ENCODE data around the gene BACH2. TPM values are rescaled to one million over a fixed set of nuclear protein-coding genes. Genes with fewer than 3 reads are reported as not detected.

The BACH2 gene
- total RNA-seq, 2 donors from 2014 or later, result 0.52 to 1.2 TPM

GRCh38 chr6:90329386-90330077 lies 32.9 kb upstream of the BACH2 start:
- Histone ChIP-seq H3K27me3 (no peaks in the 10 kb centered on the region), H3K4me3 (no peak overlapping the region), H3K9me3 (no peaks in the 10 kb centered on the region), H3K9ac (ENCODE audit: low read depth in 2 of 2, low read length in 2 of 2) (no peak overlapping the region), H3K4me1 (no peaks in the 10 kb centered on the region), H3K36me3 (no peaks in the 10 kb centered on the region), H3K27ac (no peak overlapping the region)
- intact Hi-C loops (cut with DNase I), result no loop called here
- no peak for DNase-seq
- TF ChIP-seq CTCF (IDR thresholded peaks at IDR 0.05), result no peak

- Histone ChIP-seq H3K36me3 (no peaks in the 10 kb centered on the region), H3K27me3 (no peaks in the 10 kb centered on the region), H3K9me3 (no peaks in the 10 kb centered on the region), H3K27ac (no peak overlapping the region), H3K4me1 (no peaks in the 10 kb centered on the region), H3K4me3 (no peak overlapping the region), H3K9ac (ENCODE audit: low read depth in 2 of 2, low read length in 2 of 2) (no peak overlapping the region)
- intact Hi-C loops (cut with DNase I), result no loop called here
- DNase-seq, result no peak
- no peak for TF ChIP-seq CTCF (IDR thresholded peaks at IDR 0.05)
Measured at GRCh38 chr6:90328004-90328403, 31.4 kb upstream of the BACH2 start.

GRCh38 chr6:90326404-90327057 lies 29.9 kb upstream of the BACH2 start:
- Histone ChIP-seq H3K36me3 (no peaks in the 10 kb centered on the region), H3K4me1 (no peaks in the 10 kb centered on the region), H3K9ac (ENCODE audit: low read depth in 2 of 2, low read length in 2 of 2) (no peak overlapping the region), H3K27ac (no peak overlapping the region), H3K27me3 (no peaks in the 10 kb centered on the region), H3K4me3 (no peak overlapping the region), H3K9me3 (no peaks in the 10 kb centered on the region)
- no peak for DNase-seq
- TF ChIP-seq CTCF (IDR thresholded peaks at IDR 0.05), result no peak
- intact Hi-C loops (cut with DNase I), result no loop called here

GRCh38 chr6:90323706-90324105 lies 27.1 kb upstream of the BACH2 start:
- intact Hi-C loops (cut with DNase I), result no loop called here
- H3K9ac ChIP-seq (ENCODE audit: low read depth in 2 of 2, low read length in 2 of 2), result no peak overlapping the region
- DNase-seq, result no peak
- H3K27me3 ChIP-seq, result no peaks in the 10 kb centered on the region
- no peaks in the 10 kb centered on the region for H3K9me3 ChIP-seq
- no peaks in the 10 kb centered on the region for H3K4me1 ChIP-seq
- TF ChIP-seq CTCF (IDR thresholded peaks at IDR 0.05), result no peak
- no peaks in the 10 kb centered on the region for H3K36me3 ChIP-seq
- H3K4me3 ChIP-seq, result no peak overlapping the region
- H3K27ac ChIP-seq, result no peak overlapping the region

- Histone ChIP-seq H3K27me3 (no peaks in the 10 kb centered on the region), H3K9ac (ENCODE audit: low read depth in 2 of 2, low read length in 2 of 2) (no peak overlapping the region), H3K27ac (no peak overlapping the region), H3K9me3 (no peaks in the 10 kb centered on the region), H3K36me3 (no peaks in the 10 kb centered on the region), H3K4me3 (no peak overlapping the region), H3K4me1 (no peaks in the 10 kb centered on the region)
- intact Hi-C loops (cut with DNase I), result no loop called here
- TF ChIP-seq CTCF (IDR thresholded peaks at IDR 0.05), result no peak
- no peak for DNase-seq
Measured at GRCh38 chr6:90322976-90323474, 26.4 kb upstream of the BACH2 start.
